ENCODE measurements around the gene SAFB2.
"Not testable (repeated sequence)": the region's sequence is repeated elsewhere in the genome, so short reads cannot be mapped to it uniquely, and the experiment has no call there.

SAFB2 gene

GRCh38 chr19:5609881-5610448, 12.6 kb downstream of the SAFB2 start:
- H3K4me3 ChIP-seq (ENCODE audit: low read depth, low read length): no peak overlapping the region
- CTCF ChIA-PET: no interaction called here
- H3K4me1 ChIP-seq (ENCODE audit: control insufficient read depth, insufficient read depth, low read length): no peaks in the 10 kb centered on the region
- POLR2A ChIA-PET: interaction anchor here (0.7 kb wide), 1 partner anchor 13 kb away, joined by 4 read pairs; the partner anchor contains the start of genes SAFB and SAFB2
- no peak overlapping the region for H3K27ac ChIP-seq (ENCODE audit: extremely low read depth, low read depth, low read length)
- TF ChIP-seq ELK4 (IDR thresholded peaks at IDR 0.05; ENCODE audit: borderline replicate concordance, low read depth, low read length) (no peak), ZNF292 (tag by site-specific recombination; IDR thresholded peaks at IDR 0.05; ENCODE audit: borderline replicate concordance, low read depth) (no peak), ZNF530 (tag by site-specific recombination; IDR thresholded peaks at IDR 0.05; ENCODE audit: low read depth) (no peak), ZNF223 (tag by site-specific recombination; IDR thresholded peaks at IDR 0.05) (no peak), ZNF777 (tag by site-specific recombination; IDR thresholded peaks at IDR 0.05; ENCODE audit: borderline replicate concordance) (no peak), ZNF354C (tag by site-specific recombination; IDR thresholded peaks at IDR 0.05; ENCODE audit: borderline replicate concordance, low read depth) (no peak), ZNF830 (tag by site-specific recombination; IDR thresholded peaks at IDR 0.05; ENCODE audit: low read depth) (no peak)
- H3K9me3 ChIP-seq (ENCODE audit: control insufficient read depth, insufficient read depth, low read depth, low read length): no peaks in the 10 kb centered on the region
- peaks cover 71 to 93% of the 10 kb centered on the region in 2 experiments for H3K36me3 ChIP-seq (ENCODE audit: control insufficient read depth in 2 of 2, insufficient read depth in 1 of 2, low read length in 2 of 2)

- CTCF ChIA-PET: not testable (repeated sequence)
- peaks cover 68 to 93% of the 10 kb centered on the region in 2 experiments for H3K36me3 ChIP-seq (ENCODE audit: control insufficient read depth in 2 of 2, insufficient read depth in 1 of 2, low read length in 2 of 2)
- POLR2A ChIA-PET: interaction anchor here (0.7 kb wide), 1 partner anchor 12 kb away, joined by 6 read pairs; no protein-coding TSS in a partner anchor
Measured at GRCh38 chr19:5608766-5609165, 13.8 kb downstream of the SAFB2 start.

GRCh38 chr19:5608291-5608690, 14.3 kb downstream of the SAFB2 start:
- no peak overlapping the region for H3K4me3 ChIP-seq (ENCODE audit: low read depth, low read length)
- no peak overlapping the region for H3K27ac ChIP-seq (ENCODE audit: extremely low read depth, low read depth, low read length)
- CTCF ChIA-PET: no interaction called here
- H3K36me3 ChIP-seq (ENCODE audit: control insufficient read depth in 2 of 2, insufficient read depth in 1 of 2, low read length in 2 of 2): peaks cover 68 to 93% of the 10 kb centered on the region in 2 experiments
- H3K4me1 ChIP-seq (ENCODE audit: control insufficient read depth, insufficient read depth, low read length): no peaks in the 10 kb centered on the region
- POLR2A ChIA-PET: interaction anchor here (0.7 to 1.2 kb wide), 2 partner anchors 13 to 14 kb away, joined by 3 to 6 read pairs; partner anchors contain the start of genes SAFB and SAFB2
- no peaks in the 10 kb centered on the region for H3K9me3 ChIP-seq (ENCODE audit: control insufficient read depth, insufficient read depth, low read depth, low read length)
- no peak for TF ChIP-seq SALL2 (tag by site-specific recombination; IDR thresholded peaks at IDR 0.05; ENCODE audit: borderline replicate concordance)
- TF ChIP-seq ZNF48 (tag by site-specific recombination; IDR thresholded peaks at IDR 0.05): no peak
- no peak for TF ChIP-seq SETDB1 (IDR thresholded peaks at IDR 0.05; ENCODE audit: insufficient read length, low read length)
- TF ChIP-seq KLF10 (tag by site-specific recombination; IDR thresholded peaks at IDR 0.05): no peak
- no peak for TF ChIP-seq KLF16 (tag by site-specific recombination; IDR thresholded peaks at IDR 0.05)
- TF ChIP-seq BCL11A (tag by site-specific recombination; IDR thresholded peaks at IDR 0.05; ENCODE audit: low read depth): no peak
- TF ChIP-seq ZNF404 (tag by site-specific recombination; IDR thresholded peaks at IDR 0.05): no peak
- TF ChIP-seq KLF9 (tag by site-specific recombination; IDR thresholded peaks at IDR 0.05; ENCODE audit: low read depth): no peak
- TF ChIP-seq ZNF621 (tag by site-specific recombination; IDR thresholded peaks at IDR 0.05): no peak
- no peak for TF ChIP-seq WT1 (tag by site-specific recombination; IDR thresholded peaks at IDR 0.05)
- TF ChIP-seq TSHZ1 (tag by site-specific recombination; IDR thresholded peaks at IDR 0.05; ENCODE audit: borderline replicate concordance): no peak
- no peak for TF ChIP-seq ZNF324 (tag by site-specific recombination; IDR thresholded peaks at IDR 0.05)
- TF ChIP-seq ZNF513 (tag by site-specific recombination; IDR thresholded peaks at IDR 0.05): no peak
- TF ChIP-seq ZNF629 (tag by site-specific recombination; IDR thresholded peaks at IDR 0.05): no peak
- no peak for TF ChIP-seq KLF17 (tag by site-specific recombination; IDR thresholded peaks at IDR 0.05)
- TF ChIP-seq ZNF529 (tag by site-specific recombination; IDR thresholded peaks at IDR 0.05; ENCODE audit: insufficient replicate concordance): no peak

More at GRCh38 chr19:5608766-5609165, 13.8 kb downstream of the SAFB2 start:
- H3K4me1 ChIP-seq (ENCODE audit: control insufficient read depth, insufficient read depth, low read length); H3K27ac ChIP-seq (ENCODE audit: extremely low read depth, low read depth, low read length); H3K9me3 ChIP-seq (ENCODE audit: control insufficient read depth, insufficient read depth, low read depth, low read length); H3K4me3 ChIP-seq (ENCODE audit: low read depth, low read length): not testable (repeated sequence)
